Smooth muscle cell (in vitro differentiated cells): Measurements from ENCODE around the gene SERPINE2. TPM values are rescaled to one million over a fixed set of nuclear protein-coding genes. Genes with fewer than 3 reads are reported as not detected.

Source experiments
- DNase-seq: peaks from one replicate; lab custom pipeline; 2025; ENCODE audit not compliant: unreplicated experiment; lab: John Stamatoyannopoulos, UW
- H2AFZ ChIP-seq: fragments of 200-600 bp; sonication (generic); 2 replicates; pipeline ENCODE4 v1.6.0; 2016; ENCODE audit warnings: antibody characterized with exemption, low read depth, mild to moderate bottlenecking
- H3F3A ChIP-seq: fragments of 200-600 bp; sonication (generic); 2 replicates; pipeline ENCODE4 v1.6.0; 2017; ENCODE audit warnings: antibody characterized with exemption, low read depth
- H3K27ac ChIP-seq: fragments of 200-600 bp; sonication (generic); 2 replicates; pipeline ENCODE4 v1.5.1; 2016; ENCODE audit warnings: low read depth, mild to moderate bottlenecking
- H3K27me3 ChIP-seq: fragments of 200-600 bp; sonication (generic); 2 replicates; pipeline ENCODE4 v1.6.1; 2016; ENCODE audit warnings: low read depth, mild to moderate bottlenecking
- H3K36me3 ChIP-seq: fragments of 200-600 bp; sonication (generic); 2 replicates; pipeline ENCODE4 v1.5.1; 2016; ENCODE audit warnings: low read depth
- H3K4me1 ChIP-seq: fragments of 200-600 bp; sonication (generic); 2 replicates; pipeline ENCODE4 v1.5.1; 2016; ENCODE audit warnings: low read depth
- H3K4me2 ChIP-seq: fragments of 200-600 bp; sonication (generic); 2 replicates; pipeline ENCODE4 v1.6.0; 2016; ENCODE audit warnings: mild to moderate bottlenecking
- H3K4me3 ChIP-seq: fragments of 200-600 bp; sonication (generic); 2 replicates; pipeline ENCODE4 v1.5.1; 2016; ENCODE audit warnings: mild to moderate bottlenecking
- H3K79me2 ChIP-seq: fragments of 200-600 bp; sonication (generic); 2 replicates; pipeline ENCODE4 v1.6.0; 2016; ENCODE audit warnings: low read depth, mild to moderate bottlenecking
- H3K9ac ChIP-seq: fragments of 200-600 bp; sonication (generic); 2 replicates; pipeline ENCODE4 v1.6.0; 2016; ENCODE audit warnings: low read depth
- H3K9me3 ChIP-seq: fragments of 200-600 bp; sonication (generic); replicated peaks from 2 replicates; pipeline ENCODE4 v1.5.1; 2016; ENCODE audit warnings: low read depth
- H4K20me1 ChIP-seq: fragments of 200-600 bp; sonication (generic); 2 replicates; pipeline ENCODE4 v1.6.0; 2016; ENCODE audit warnings: low read depth
- WGBS: methylation state at CpG from one replicate; pipeline ENCODE4 v1.1.7; 2016; ENCODE audit warnings: low lambda C conversion rate; 5-methylcytosine and 5-hydroxymethylcytosine counted together
- polyA plus RNA-seq: library from polyadenylated mRNA; unstranded; fragments of >200 nt; fragmentation: Nextera tagmentation; extraction: Ambion mirVana; gene quantifications from 2 replicates; pipeline ENCODE4 v1.2.1, GENCODE V29; 2016
- total RNA-seq: library from RNA; depleted of rRNA; stranded (reverse); fragments of >200 nt; gene quantifications from 2 replicates; pipeline ENCODE4 v1.2.3, GENCODE V29; 2014
- TF ChIP-seq, protein P1 (sequence below): fragments of 200-600 bp; sonication (generic); IDR thresholded peaks from 2 replicates; pipeline ENCODE4 v1.5.1; 2017; ENCODE audit warnings: borderline replicate concordance, mild to moderate bottlenecking, antibody characterized with exemption; ENCODE audit not compliant: insufficient read depth, poor library complexity, severe bottlenecking

SERPINE2 gene
- total and polyA plus RNA-seq, 2 experiments from 2014 or later, result 2,183 to 3,094 TPM

GRCh38 chr2:223954401-223954800, 84.7 kb downstream of the SERPINE2 start:
- TF ChIP-seq, protein P1, sequence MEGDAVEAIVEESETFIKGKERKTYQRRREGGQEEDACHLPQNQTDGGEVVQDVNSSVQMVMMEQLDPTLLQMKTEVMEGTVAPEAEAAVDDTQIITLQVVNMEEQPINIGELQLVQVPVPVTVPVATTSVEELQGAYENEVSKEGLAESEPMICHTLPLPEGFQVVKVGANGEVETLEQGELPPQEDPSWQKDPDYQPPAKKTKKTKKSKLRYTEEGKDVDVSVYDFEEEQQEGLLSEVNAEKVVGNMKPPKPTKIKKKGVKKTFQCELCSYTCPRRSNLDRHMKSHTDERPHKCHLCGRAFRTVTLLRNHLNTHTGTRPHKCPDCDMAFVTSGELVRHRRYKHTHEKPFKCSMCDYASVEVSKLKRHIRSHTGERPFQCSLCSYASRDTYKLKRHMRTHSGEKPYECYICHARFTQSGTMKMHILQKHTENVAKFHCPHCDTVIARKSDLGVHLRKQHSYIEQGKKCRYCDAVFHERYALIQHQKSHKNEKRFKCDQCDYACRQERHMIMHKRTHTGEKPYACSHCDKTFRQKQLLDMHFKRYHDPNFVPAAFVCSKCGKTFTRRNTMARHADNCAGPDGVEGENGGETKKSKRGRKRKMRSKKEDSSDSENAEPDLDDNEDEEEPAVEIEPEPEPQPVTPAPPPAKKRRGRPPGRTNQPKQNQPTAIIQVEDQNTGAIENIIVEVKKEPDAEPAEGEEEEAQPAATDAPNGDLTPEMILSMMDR, result no peak
- peaks cover 7% of the 10 kb centered on the region for H4K20me1 ChIP-seq
- peaks cover 7% of the 10 kb centered on the region for H3F3A ChIP-seq
- H3K9me3 ChIP-seq, result no peaks in the 10 kb centered on the region
- H3K4me2 ChIP-seq, result no peak overlapping the region
- no peak for DNase-seq
- WGBS, result 81% methylated on average over 3 of the region's 3 CpGs
- H3K36me3 ChIP-seq, result no peaks in the 10 kb centered on the region
- no peak overlapping the region for H3K4me3 ChIP-seq
- H3K27me3 ChIP-seq, result no peaks in the 10 kb centered on the region
- H3K79me2 ChIP-seq, result peaks cover 21% of the 10 kb centered on the region
- no peak overlapping the region for H3K27ac ChIP-seq
- H2AFZ ChIP-seq, result no peak overlapping the region
- no peak overlapping the region for H3K9ac ChIP-seq
- peaks cover 40% of the 10 kb centered on the region for H3K4me1 ChIP-seq

DNA sequence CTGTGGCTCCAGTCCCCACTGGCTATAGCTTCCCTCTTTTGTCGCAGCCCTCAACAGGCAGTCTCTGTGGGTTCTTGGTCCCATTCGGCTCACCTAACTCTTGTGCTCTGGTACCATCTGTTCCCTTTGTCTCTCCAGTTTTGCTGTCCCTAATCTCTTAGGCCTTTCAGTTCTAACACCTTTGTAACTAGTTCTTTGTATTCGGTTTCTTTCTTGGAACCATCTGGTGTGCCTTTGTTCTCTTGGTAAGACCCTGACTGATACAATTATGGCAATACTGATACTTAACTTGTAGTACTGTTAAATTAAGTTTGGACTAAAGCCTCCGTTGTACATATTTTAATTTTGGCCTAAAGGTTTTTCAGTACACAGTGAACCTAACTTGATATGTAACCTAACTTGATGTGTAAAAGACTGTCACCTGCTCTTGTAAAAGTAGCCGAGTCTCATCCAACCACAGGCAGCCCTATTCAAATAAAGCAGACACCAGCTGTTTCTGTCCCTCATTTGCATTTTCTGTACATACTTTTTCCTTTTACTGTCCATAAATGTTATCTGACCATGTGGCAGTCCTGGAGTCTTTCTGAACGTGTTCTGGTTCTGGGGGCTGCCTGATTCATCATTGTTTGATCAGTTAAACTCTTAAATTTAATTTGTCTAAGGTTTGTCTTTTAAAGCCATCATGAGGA, 86.7 kb downstream of the SERPINE2 start:
- no peaks in the 10 kb centered on the region for H4K20me1 ChIP-seq
- no peak overlapping the region for H3K4me2 ChIP-seq
- H3F3A ChIP-seq, result peaks cover 7% of the 10 kb centered on the region
- H3K4me3 ChIP-seq, result no peak overlapping the region
- H3K9me3 ChIP-seq, result no peaks in the 10 kb centered on the region
- H2AFZ ChIP-seq, result peak overlapping the region; percentile 18
- no peaks in the 10 kb centered on the region for H3K36me3 ChIP-seq
- no peaks in the 10 kb centered on the region for H3K27me3 ChIP-seq
- TF ChIP-seq, protein P1, result no peak
- WGBS, result 74% methylated on average over 6 of the region's 6 CpGs
- H3K27ac ChIP-seq, result no peak overlapping the region
- peaks cover 1% of the 10 kb centered on the region for H3K79me2 ChIP-seq
- H3K9ac ChIP-seq, result no peak overlapping the region
- no peak for DNase-seq
- peaks cover 26% of the 10 kb centered on the region for H3K4me1 ChIP-seq

DNA sequence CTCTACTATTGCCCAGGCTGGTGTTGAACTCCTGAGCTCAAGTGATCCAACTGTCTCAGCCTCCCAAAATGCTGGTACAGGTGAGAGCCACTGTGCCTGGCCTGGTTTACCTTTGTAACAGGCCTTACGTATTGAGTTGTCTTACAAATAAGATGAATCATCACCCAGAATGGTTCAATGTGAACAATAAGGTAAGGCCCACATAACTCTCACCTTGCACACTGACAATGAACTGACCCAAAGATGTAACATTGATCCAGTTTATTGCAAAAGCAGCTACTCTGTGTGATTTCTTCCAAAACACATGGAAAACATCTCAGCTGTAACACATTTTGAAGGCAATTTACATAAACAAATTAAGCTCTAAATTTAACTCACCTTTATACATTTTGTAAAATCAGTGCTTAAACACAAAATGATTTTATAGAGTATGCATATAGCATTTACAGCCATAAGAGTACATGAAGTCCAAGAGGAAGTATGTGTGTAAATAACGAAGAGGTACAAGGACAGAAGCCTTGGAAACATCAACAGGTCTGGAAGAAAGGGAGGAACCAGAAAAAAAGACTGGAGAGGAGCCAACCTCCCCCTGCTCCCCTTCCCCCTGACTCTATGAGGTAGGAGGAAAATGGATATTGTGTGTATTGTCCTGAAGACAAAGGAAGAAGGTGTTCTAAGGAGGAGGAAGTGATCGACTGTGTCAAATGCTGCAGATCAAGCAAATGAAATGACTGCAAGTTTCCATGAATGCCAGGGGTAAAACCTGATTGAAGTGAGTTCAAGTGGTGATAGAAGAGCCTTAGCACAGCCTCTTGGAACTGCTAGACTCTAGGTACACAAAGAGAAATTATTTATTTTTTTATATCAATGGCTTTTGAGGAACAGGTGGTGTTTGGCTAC, 88.4 kb downstream of the SERPINE2 start:
- H2AFZ ChIP-seq, result no peak overlapping the region
- no peak for DNase-seq
- no peaks in the 10 kb centered on the region for H3K36me3 ChIP-seq
- TF ChIP-seq, protein P1, result no peak
- no peak overlapping the region for H3K4me3 ChIP-seq
- 86% methylated on average over 3 of the region's 3 CpGs for WGBS
- H3F3A ChIP-seq, result no peaks in the 10 kb centered on the region
- H3K27me3 ChIP-seq, result no peaks in the 10 kb centered on the region
- no peak overlapping the region for H3K4me2 ChIP-seq
- no peak overlapping the region for H3K27ac ChIP-seq
- no peaks in the 10 kb centered on the region for H3K9me3 ChIP-seq
- H4K20me1 ChIP-seq, result no peaks in the 10 kb centered on the region
- peaks cover under 1% of the 10 kb centered on the region for H3K79me2 ChIP-seq
- H3K4me1 ChIP-seq, result peaks cover 22% of the 10 kb centered on the region
- H3K9ac ChIP-seq, result no peak overlapping the region
